C4-2B (cell line): ENCODE results near the gene PLIN5.

Source experiments
- CTCF ChIP-seq: fragments of 450-650 bp; conservative IDR thresholded peaks from 2 replicates; pipeline ENCODE4 v1.5.1; 2017; ENCODE audit warnings: mild to moderate bottlenecking
- ZFX ChIP-seq: fragments of 450-650 bp; IDR thresholded peaks from 2 replicates; pipeline ENCODE4 v1.6.1; 2017

GRCh38 chr19:4575267-4576015 lies 40.4 kb upstream of the PLIN5 start:
- TF ChIP-seq CTCF, result no peak
- no peak for TF ChIP-seq ZFX
